ENCODE data around the gene PC.
"Not testable (repeated sequence)": the region's sequence is repeated elsewhere in the genome, so short reads cannot be mapped to it uniquely, and the experiment has no call there.

Gene PC

DNA sequence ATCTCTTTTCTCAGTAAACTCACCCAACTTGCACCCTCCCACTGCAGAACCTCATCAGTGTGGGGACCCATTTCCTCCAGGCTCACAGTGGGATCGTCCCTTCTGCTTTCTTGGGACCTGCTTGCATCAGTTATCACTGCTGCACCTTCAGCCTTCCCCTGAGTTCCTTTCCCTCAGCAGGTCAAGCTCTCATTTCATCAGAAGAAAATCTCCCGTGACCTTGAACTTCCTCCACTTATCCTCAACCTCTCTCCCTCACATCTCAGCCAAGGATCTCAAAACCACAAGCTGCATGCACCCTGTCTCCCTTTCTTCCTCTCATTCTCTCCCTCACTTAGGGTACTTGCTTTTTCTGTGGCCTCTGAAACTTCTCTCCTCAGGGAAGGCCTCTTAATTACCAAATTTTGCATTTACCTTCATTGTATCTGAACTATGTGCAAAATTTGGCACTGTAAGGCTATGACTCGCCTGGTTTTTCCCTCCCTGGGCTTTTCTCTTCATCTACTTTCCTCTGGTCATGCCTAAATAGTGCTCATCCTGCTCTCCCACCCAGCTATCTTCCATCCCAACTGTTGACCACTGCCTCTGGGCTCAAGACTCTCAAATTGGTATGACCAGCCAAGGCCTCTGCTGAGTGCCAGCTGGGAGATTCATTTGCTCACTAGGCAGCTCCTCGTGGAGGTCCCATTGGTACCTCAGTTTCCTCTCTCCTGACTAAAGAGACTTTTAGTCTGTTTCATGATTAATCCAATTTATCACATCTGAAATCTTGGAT is 117.7 kb downstream of the PC start:
- no peak for ATAC-seq

- no peak for ATAC-seq
These were observed 122.3 kb downstream of the PC start for GRCh38 chr11:66835768-66836405.

DNA sequence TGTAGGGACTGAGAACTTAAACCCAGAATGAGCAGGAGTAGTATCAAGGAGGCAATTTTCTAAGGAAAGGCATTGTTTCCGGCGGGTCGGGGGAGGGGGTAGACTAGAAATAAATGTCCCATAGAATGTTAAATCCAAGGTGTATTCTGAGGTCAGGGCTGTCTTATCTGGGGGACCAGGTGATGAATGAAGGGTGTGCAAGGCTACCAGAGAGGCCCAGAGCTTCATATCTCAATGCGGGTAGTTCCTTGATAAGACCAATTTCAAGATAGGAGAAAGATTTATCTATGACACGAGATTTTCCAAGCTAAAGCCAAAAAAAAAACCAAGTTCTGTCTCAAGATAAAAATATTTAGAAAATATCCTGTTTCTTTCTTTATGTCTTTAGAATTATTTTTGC is 123.2 kb downstream of the PC start:
- ATAC-seq: no peak

GRCh38 chr11:66834539-66834845 is 123.7 kb downstream of the PC start:
- no peak for ATAC-seq

GRCh38 chr11:66824573-66824972 is 133.6 kb downstream of the PC start:
- not testable (repeated sequence) for ATAC-seq

GRCh38 chr11:66823700-66824099 is 134.5 kb downstream of the PC start:
- no peak for ATAC-seq

- ATAC-seq: no peak
These were observed 137.3 kb downstream of the PC start for GRCh38 chr11:66820901-66821300.

DNA sequence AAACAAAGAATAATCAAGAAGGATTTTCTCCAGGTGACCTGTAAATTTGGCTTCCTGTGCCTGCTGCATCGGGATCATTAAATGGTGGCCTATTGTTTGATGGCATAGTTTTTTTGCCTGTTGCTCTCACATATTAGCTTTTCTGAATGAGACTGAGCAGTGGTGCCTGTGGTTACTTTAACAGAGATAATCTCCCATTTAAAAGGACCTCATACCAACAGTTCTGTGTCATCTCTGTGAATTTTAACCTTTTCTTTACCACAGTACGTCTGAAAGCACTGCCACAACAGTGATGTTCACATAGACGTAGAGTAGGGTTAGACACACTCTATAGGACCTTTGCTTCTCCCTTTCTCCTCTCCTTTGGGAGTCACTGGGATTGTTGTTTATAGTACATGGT is 137.8 kb downstream of the PC start:
- ATAC-seq: no peak

- no peak for ATAC-seq
These were observed 139.8 kb downstream of the PC start for GRCh38 chr11:66818231-66818955.

DNA sequence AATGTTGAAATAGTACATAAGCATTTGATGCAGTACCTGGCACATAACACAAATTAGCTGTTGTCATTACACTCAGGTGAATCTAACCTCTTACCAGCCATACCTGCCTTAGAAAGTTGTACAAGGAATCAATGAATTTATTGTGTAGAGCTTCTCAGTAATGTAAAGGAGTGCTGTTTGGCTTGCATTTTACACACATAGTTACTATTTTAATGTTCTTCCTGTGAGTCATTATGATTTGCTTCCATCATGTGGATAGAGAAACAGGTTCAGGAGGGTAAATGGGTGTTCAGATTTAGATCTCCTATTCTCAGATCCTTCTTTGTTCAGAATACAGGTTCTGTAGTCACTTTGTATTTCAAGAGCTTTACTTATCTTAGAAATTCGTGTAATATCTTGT is 142.5 kb downstream of the PC start:
- no peak for ATAC-seq

GRCh38 chr11:66814678-66815077 is 143.5 kb downstream of the PC start:
- ATAC-seq: no peak

DNA sequence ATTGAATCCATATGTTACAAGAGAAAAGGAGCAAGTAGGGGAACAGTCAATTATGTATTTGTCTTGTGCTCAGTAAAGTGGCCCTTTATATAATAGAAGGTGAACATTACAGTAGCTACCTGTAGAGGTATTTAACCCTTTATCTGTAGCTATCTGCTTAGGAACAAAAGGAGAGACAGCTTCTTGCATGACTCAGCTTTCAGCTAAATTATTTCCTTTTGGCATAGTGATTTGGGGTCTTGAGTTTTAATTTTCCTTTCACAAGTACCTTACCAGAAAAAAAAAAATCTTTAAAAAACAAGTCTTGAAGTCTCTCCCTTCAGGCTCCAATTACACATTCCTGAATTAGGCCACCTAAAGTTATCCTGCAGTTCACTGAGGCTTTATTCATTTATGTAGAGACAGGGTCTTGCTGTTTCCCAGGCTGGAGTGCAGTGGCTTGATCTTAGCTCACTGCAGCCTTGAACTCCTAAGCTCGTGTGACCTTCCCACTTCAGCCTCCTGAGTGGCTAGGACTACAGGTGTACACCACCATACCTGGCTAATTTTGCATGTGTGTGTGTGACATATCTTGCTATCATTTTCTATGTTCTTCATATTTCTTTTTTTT is 147.5 kb downstream of the PC start:
- no peak for ATAC-seq

GRCh38 chr11:66809592-66809991 is 148.6 kb downstream of the PC start:
- ATAC-seq: no peak

- ATAC-seq: no peak
These were observed 157.3 kb downstream of the PC start for GRCh38 chr11:66800720-66801428.

GRCh38 chr11:66799815-66800214 is 158.4 kb downstream of the PC start:
- not testable (repeated sequence) for ATAC-seq

Data from activated CD4-positive, CD25-positive, alpha-beta regulatory T cell treated with anti-CD3 and anti-CD28 coated beads, Interleukin-2, amount 50 U/mL, for 24 hours (primary cell).